A673 (cell line): Measurements from ENCODE around the gene WSB2.

Experiments used
- EZH2 ChIP-seq: fragments of 200-600 bp; sonication (generic); IDR thresholded peaks from 2 replicates; pipeline ENCODE4 v1.6.1; 2017; ENCODE audit warnings: borderline replicate concordance, low read depth, mild to moderate bottlenecking, mixed read lengths, antibody characterized with exemption, low read length; ENCODE audit not compliant: poor library complexity, severe bottlenecking
- TF ChIP-seq, protein P1 (sequence below): fragments of 300-800, 200-600 bp; sonication (generic); conservative IDR thresholded peaks from 2 replicates; pipeline ENCODE4 v1.5.1; 2017; ENCODE audit warnings: low read depth, mild to moderate bottlenecking, antibody characterized with exemption, low read length, moderate library complexity, mixed read lengths

DNA sequence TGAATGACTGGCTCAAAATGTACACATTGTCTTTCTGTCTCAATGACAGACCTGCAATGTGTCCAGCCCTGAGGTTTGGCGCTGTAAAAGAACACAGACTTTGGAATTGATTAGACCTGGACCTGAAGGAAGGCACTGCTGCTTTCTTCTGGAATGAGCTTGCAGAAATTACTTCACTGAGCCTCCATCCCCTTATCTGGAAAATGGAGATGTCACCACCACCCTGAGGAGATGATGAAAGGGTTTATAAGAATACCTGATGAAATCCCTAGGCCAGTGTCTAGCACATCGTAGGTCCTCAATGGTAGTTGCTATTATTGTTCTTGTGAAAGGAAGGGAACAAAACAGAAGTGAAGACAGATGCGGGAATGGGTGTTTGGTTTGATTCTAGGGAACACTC lies 9.7 kb upstream of the WSB2 start:
- TF ChIP-seq, protein P1, sequence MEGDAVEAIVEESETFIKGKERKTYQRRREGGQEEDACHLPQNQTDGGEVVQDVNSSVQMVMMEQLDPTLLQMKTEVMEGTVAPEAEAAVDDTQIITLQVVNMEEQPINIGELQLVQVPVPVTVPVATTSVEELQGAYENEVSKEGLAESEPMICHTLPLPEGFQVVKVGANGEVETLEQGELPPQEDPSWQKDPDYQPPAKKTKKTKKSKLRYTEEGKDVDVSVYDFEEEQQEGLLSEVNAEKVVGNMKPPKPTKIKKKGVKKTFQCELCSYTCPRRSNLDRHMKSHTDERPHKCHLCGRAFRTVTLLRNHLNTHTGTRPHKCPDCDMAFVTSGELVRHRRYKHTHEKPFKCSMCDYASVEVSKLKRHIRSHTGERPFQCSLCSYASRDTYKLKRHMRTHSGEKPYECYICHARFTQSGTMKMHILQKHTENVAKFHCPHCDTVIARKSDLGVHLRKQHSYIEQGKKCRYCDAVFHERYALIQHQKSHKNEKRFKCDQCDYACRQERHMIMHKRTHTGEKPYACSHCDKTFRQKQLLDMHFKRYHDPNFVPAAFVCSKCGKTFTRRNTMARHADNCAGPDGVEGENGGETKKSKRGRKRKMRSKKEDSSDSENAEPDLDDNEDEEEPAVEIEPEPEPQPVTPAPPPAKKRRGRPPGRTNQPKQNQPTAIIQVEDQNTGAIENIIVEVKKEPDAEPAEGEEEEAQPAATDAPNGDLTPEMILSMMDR = no peak
- no peak for TF ChIP-seq EZH2
